ENCODE measurements around the gene PCDHA7.
"Not testable (repeated sequence)": the region's sequence is repeated elsewhere in the genome, so short reads cannot be mapped to it uniquely, and the experiment has no call there.

The PCDHA7 gene

DNA sequence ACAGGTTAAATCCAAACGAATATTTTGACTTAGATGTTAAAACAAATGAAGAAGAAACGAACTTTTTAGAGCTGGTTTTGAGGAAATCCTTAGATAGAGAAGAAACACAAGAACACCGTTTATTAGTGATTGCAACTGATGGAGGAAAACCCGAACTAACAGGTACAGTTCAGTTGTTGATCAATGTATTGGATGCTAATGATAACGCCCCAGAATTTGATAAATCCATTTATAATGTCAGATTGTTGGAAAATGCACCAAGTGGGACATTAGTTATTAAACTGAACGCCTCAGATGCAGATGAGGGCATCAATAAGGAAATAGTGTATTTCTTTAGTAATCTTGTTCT, 11.8 kb upstream of the PCDHA7 start:
- DNase-seq (ENCODE audit: low read depth): no peak

DNA sequence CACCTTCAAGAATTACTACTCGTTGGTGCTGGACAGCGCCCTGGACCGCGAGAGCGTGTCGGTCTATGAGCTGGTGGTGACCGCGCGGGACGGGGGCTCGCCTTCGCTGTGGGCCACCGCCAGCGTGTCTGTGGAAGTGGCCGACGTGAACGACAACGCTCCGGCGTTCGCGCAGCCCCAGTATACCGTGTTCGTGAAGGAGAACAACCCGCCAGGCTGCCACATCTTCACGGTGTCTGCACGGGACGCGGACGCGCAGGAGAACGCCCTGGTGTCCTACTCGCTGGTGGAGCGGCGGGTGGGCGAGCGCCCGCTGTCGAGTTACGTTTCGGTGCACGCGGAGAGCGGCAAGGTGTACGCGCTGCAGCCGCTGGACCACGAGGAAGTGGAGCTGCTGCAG, 11.1 kb upstream of the PCDHA7 start:
- not testable (repeated sequence) for DNase-seq (ENCODE audit: low read depth)

DNA sequence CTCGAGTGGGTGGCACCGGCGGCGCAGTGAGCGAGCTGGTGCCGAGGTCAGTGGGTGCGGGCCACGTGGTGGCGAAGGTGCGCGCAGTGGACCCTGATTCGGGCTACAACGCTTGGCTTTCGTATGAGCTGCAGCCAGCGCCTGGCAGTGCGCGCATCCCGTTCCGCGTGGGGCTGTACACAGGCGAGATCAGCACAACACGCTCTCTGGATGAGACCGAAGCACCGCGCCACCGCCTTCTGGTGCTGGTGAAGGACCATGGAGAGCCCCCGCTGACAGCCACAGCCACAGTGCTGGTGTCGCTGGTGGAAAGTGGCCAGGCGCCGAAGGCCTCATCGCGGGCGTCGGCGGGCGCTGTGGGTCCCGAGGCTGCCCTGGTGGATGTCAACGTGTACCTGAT, 10.6 kb upstream of the PCDHA7 start:
- DNase-seq (ENCODE audit: low read depth): no peak

DNA sequence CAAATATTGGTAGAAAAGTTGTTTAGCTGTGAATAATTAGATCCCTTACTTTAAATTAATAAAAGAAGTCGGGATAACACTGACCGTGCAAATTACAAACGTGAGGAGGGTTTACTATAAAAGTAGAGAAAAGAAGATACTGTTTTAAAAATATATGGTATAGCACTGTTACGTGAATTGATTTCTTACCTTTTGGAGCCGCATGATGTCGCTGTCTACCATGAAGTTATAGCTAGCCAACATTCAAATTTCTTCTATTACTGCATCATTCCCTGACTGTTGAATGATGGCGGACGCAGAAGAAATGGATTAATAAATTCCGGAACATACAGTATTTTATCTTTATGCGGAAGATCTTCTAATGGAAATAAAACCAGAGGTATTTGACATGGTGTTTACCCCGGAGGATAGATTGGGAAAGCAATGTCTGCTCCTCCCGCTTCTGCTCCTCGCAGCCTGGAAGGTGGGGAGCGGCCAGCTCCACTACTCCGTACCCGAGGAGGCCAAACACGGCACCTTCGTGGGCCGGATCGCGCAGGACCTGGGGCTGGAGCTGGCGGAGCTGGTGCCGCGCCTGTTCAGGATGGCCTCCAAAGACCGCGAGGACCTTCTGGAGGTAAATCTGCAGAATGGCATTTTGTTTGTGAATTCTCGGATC, 6.2 kb upstream of the PCDHA7 start, which contains the start of gene PCDHA6:
PCDHA6 (plus strand) TSS at position 257 of the 658 bp plus-strand sequence; CDS start at position 389, 132 bp downstream.
- DNase-seq (ENCODE audit: low read depth): no peak

DNA sequence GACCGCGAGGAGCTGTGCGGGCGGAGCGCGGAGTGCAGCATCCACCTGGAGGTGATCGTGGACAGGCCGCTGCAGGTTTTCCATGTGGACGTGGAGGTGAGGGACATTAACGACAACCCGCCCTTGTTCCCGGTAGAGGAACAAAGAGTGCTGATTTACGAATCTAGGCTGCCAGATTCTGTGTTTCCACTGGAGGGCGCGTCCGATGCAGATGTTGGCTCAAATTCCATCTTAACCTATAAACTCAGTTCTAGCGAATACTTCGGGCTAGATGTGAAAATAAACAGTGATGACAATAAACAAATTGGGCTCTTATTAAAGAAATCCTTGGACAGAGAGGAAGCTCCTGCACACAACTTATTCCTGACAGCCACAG, 5.7 kb upstream of the PCDHA7 start:
- DNase-seq (ENCODE audit: low read depth): no peak

DNA sequence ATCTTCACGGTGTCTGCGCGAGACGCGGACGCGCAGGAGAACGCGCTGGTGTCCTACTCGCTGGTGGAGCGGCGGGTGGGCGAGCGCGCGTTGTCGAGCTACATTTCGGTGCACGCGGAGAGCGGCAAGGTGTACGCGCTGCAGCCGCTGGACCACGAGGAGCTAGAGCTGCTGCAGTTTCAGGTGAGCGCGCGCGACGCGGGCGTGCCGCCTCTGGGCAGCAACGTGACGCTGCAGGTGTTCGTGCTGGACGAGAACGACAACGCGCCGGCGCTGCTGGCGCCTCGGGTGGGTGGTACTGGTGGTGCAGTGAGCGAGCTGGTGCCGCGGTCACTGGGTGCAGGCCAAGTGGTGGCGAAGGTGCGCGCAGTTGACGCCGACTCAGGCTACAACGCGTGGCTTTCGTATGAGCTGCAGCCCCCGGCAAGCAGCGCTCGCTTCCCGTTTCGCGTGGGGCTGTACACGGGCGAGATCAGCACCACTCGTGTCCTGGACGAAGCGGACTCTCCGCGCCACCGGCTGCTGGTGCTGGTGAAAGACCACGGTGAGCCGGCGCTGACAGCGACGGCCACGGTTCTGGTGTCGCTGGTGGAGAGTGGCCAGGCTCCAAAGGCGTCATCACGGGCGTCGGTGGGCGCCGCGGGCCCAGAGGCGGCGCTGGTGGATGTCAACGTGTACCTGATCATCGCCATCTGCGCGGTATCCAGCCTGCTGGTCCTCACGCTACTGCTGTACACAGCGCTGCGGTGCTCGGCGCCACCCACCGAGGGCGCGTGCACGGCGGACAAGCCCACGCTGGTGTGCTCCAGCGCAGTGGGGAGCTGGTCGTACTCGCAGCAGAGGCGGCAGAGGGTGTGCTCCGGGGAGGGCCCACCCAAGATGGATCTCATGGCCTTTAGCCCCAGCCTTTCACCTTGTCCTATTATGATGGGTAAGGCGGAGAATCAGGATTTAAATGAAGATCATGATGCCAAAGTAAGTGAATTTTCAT, 4.3 kb upstream of the PCDHA7 start:
- not testable (repeated sequence) for DNase-seq (ENCODE audit: low read depth)

DNA sequence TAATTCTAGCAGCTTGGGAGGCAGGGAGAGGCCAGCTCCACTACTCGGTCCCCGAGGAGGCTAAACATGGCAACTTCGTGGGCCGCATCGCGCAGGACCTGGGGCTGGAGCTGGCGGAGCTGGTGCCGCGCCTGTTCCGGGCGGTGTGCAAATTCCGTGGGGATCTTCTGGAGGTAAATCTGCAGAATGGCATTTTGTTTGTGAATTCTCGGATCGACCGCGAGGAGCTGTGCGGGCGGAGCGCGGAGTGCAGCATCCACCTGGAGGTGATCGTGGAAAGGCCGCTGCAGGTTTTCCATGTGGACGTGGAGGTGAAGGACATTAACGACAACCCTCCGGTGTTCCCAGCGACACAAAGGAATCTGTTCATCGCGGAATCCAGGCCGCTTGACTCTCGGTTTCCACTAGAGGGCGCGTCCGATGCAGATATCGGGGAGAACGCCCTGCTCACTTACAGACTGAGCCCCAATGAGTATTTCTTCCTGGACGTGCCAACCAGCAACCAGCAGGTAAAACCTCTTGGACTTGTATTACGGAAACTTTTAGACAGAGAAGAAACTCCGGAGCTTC, 455 bp downstream of the PCDHA7 start:
- not testable (repeated sequence) for DNase-seq (ENCODE audit: low read depth)

DNA sequence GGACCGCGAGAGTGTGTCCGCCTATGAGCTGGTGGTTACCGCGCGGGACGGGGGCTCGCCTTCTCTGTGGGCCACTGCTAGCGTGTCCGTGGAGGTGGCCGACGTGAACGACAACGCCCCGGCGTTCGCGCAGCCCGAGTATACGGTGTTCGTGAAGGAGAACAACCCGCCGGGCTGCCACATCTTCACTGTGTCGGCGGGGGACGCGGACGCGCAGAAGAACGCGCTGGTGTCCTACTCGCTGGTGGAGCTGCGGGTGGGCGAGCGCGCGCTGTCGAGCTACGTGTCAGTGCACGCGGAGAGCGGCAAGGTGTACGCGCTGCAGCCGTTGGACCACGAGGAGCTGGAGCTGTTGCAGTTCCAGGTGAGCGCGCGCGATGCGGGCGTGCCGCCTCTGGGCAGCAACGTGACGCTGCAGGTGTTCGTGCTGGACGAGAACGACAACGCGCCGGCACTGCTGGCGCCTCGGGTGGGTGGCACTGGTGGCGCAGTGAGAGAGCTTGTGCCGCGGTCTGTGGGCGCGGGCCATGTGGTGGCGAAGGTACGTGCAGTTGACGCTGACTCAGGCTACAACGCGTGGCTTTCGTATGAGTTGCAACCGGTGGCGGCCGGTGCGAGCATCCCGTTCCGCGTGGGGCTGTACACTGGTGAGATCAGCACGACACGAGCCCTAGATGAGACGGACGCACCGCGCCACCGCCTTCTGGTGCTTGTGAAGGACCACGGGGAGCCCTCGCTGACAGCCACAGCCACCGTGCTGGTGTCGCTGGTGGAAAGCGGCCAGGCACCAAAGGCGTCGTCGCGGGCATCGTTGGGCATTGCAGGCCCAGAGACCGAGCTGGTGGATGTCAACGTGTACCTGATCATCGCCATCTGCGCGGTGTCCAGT, 1.8 kb downstream of the PCDHA7 start:
- DNase-seq (ENCODE audit: low read depth): no peak

DNA sequence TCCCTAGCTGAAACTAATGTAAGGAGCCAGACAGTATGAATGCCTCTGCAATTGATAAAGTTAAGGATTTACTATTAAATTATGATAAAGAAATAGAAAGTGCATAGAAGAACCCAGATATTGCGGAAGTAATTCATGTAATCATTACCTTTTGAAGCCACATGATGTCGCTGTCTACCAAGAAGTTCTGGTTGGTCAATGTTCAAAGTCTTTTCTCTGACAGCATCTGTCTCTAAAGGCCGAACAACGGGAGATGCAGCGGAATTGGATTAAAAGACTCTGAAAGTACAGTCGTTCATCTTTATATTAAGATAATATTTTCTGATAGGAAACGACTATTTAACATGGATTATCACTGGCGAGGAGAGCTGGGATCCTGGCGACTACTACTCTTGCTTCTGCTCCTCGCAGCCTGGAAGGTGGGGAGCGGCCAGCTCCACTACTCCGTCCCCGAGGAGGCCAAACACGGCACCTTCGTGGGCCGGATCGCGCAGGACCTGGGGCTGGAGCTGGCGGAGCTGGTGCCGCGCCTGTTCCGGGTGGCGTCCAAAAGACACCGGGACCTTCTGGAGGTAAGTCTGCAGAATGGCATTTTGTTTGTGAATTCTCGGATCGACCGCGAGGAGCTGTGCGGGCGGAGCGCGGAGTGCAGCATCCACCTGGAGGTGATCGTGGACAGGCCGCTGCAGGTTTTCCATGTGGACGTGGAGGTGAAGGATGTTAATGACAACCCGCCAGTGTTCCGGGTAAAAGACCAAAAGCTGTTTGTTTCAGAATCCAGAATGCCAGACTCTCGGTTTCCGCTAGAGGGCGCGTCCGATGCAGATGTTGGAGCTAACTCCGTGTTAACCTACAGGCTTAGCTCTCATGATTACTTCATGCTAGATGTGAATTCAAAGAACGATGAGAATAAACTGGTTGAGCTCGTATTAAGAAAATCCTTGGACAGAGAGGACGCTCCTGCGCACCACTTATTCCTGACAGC, 7.2 kb downstream of the PCDHA7 start, which contains the start of gene PCDHA8:
PCDHA8 (plus strand) TSS at position 210 of the 985 bp plus-strand sequence; CDS start at position 345, 135 bp downstream.
- no peak for DNase-seq (ENCODE audit: low read depth)

DNA sequence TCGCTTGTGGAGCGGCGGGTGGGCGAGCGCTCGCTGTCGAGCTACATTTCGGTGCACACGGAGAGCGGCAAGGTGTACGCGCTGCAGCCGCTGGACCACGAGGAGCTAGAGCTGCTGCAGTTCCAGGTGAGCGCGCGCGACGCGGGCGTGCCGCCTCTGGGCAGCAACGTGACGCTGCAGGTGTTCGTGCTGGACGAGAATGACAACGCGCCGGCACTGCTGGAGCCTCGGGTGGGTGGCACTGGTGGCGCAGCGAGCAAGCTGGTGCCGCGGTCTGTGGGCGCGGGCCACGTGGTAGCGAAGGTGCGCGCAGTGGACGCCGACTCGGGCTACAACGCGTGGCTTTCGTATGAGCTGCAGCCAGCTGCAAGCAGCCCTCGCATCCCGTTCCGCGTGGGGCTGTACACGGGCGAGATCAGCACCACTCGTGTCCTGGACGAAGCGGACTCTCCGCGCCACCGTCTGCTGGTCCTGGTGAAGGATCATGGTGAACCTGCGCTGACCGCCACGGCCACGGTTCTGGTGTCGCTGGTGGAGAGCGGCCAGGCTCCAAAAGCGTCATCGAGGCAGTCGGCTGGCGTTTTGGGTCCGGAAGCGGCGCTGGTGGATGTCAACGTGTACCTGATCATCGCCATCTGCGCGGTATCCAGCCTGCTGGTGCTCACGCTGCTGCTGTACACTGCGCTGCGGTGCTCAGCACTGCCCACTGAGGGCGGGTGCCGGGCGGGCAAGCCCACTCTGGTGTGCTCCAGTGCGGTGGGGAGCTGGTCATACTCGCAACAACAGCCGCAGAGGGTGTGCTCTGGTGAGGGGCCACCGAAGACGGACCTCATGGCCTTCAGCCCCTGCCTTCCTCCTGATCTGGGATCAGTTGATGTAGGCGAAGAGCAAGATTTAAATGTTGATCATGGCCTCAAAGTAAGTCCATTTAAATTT, 9.0 kb downstream of the PCDHA7 start:
- DNase-seq (ENCODE audit: low read depth): no peak

DNA sequence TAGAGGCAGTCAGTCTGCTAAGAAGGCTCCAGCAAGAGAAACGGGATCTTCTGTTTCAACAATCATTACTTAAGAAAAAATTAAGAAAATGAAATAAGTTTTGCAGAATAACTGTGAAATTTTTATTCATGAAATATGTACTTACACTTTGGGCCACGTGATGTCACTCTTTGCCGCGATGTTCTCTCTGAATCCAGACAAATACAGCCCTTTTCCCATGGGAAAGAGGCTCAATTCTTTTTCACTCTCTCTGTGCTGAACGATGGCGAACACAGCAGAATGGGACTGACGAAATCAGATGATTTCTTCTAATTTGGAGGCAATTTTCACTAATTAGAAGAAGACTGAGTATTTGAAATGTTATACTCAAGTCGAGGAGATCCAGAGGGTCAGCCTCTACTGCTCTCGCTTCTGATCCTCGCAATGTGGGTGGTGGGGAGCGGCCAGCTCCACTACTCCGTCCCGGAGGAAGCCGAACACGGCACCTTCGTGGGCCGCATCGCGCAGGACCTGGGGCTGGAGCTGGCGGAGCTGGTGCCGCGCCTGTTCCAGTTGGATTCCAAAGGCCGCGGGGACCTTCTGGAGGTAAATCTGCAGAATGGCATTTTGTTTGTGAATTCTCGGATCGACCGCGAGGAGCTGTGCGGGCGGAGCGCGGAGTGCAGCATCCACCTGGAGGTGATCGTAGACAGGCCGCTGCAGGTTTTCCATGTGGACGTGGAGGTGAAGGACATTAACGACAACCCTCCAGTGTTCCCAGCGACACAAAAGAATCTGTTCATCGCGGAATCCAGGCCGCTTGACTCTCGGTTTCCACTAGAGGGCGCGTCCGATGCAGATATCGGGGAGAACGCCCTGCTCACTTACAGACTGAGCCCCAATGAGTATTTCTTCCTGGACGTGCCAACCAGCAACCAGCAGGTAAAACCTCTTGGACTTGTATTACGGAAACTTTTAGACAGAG, 14.4 kb downstream of the PCDHA7 start, which contains the start of gene PCDHA9:
PCDHA9 (plus strand) TSS at position 244 of the 964 bp plus-strand sequence; CDS start at position 358, 114 bp downstream.
- DNase-seq (ENCODE audit: low read depth): not testable (repeated sequence)

DNA sequence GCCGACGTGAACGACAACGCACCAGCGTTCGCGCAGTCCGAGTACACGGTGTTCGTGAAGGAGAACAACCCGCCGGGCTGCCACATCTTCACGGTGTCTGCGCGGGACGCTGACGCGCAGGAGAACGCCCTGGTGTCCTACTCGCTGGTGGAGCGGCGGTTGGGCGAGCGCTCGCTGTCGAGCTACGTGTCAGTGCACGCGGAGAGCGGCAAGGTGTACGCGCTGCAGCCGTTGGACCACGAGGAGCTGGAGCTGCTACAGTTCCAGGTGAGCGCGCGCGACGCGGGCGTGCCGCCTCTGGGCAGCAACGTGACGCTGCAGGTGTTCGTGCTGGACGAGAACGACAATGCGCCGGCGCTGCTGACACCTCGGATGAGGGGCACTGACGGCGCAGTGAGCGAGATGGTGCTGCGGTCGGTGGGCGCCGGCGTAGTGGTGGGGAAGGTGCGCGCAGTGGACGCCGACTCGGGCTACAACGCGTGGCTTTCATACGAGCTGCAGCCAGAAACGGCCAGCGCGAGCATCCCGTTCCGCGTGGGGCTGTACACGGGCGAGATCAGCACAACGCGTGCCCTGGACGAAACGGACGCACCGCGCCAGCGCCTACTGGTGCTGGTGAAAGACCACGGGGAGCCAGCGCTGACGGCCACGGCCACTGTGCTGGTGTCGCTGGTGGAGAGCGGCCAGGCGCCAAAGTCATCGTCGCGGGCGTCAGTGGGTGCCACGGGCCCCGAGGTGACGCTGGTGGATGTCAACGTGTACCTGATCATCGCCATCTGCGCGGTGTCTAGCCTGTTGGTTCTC, 16.0 kb downstream of the PCDHA7 start:
- not testable (repeated sequence) for DNase-seq (ENCODE audit: low read depth)

DNA sequence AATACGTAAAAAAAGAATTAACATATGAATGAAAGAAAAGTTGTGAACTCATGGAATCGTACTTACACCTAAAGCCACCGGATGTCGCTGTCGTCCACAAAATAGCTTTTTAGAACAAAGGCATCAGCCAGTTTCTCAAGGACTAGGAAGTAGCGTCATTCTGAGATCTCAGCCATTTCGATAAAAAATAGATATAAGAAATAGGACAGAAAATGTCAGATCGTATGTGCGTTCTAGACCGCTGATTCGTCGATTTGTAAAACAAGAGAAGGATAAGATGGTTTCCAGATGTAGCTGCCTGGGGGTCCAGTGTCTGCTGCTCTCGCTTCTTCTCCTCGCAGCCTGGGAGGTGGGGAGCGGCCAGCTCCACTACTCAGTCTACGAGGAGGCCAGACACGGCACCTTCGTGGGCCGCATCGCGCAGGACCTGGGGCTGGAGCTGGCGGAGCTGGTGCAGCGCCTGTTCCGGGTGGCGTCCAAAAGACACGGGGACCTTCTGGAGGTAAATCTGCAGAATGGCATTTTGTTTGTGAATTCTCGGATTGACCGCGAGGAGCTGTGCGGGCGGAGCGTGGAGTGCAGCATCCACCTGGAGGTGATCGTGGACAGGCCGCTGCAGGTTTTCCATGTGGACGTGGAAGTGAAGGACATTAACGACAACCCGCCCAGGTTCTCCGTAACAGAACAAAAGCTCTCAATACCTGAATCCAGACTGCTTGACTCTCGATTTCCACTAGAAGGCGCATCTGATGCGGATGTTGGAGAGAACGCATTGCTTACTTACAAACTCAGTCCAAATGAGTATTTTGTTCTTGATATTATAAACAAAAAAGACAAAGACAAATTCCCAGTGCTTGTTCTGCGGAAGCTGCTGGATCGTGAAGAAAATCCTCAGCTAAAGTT, 22.0 kb downstream of the PCDHA7 start, which contains the start of gene PCDHA10:
PCDHA10 (plus strand) TSS at position 126 of the 903 bp plus-strand sequence; CDS start at position 278, 152 bp downstream.
- DNase-seq (ENCODE audit: low read depth): no peak

DNA sequence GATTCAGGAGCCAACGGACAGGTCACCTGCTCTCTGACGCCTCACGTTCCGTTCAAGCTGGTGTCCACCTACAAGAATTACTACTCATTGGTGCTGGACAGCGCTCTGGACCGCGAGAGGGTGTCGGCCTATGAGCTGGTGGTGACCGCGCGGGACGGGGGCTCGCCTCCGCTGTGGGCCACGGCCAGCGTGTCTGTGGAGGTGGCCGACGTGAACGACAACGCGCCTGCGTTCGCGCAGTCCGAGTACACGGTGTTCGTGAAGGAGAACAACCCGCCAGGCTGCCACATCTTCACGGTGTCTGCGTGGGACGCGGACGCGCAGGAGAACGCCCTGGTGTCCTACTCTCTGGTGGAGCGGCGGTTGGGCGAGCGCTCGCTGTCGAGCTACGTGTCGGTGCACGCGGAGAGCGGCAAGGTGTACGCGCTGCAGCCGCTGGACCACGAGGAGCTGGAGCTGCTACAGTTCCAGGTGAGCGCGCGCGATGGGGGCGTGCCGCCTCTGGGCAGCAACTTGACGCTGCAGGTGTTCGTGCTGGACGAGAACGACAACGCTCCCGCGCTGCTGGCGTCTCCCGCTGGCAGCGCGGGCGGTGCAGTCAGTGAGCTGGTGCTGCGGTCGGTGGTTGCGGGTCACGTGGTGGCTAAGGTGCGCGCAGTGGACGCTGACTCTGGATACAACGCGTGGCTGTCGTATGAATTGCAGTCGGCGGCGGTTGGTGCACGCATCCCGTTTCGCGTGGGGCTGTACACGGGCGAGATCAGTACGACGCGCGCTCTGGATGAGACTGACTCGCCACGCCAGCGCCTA, 23.3 kb downstream of the PCDHA7 start:
- DNase-seq (ENCODE audit: low read depth): no peak

DNA sequence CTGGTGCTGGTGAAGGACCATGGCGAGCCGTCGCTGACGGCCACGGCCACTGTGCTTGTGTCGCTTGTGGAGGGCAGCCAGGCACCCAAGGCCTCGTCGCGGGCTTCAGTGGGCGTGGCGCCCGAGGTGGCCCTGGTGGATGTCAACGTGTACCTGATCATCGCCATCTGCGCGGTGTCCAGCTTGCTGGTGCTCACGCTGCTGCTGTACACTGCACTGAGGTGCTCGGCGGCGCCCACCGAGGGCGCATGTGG, 23.8 kb downstream of the PCDHA7 start:
- no peak for DNase-seq (ENCODE audit: low read depth)

Measured in HS-27A (cell line).